HEK293 (cell line): ENCODE data around the gene ADGRL1.

Experiments
- CTCF ChIA-PET: fragments of 350-600 bp; formaldehyde crosslinking; extraction: SDS; loops from one replicate; lab custom pipeline; 2021; ENCODE audit warnings: antibody characterized with exemption; lab: Yijun Ruan, JAX
- POLR2A ChIA-PET: fragments of 300-600 bp; formaldehyde crosslinking; extraction: SDS; loops from one replicate; lab custom pipeline; 2020; ENCODE audit warnings: antibody characterized with exemption, inconsistent platforms; lab: Yijun Ruan, JAX
- H3K27ac ChIP-seq: fragments of 200-500 bp; sonication (Bioruptor generic); 2 replicates; pipeline ENCODE4 v1.5.1; 2014; ENCODE audit warnings: low read depth, low read length, control low read depth, inconsistent platforms; ENCODE audit errors: extremely low read depth
- H3K36me3 ChIP-seq, 2 experiments: fragments of 200-500 bp in 1 of 2; sonication (Bioruptor generic) in 1 of 2; 1 replicate in 1 of 2; 2 replicates in 1 of 2; pipeline ENCODE4 v1.5.1; 2014 to 2017; ENCODE audit warnings: inconsistent platforms in 2 of 2, low read length in 2 of 2; ENCODE audit not compliant: control insufficient read depth in 2 of 2, insufficient read depth in 1 of 2
- H3K4me1 ChIP-seq: fragments of 200-500 bp; sonication (Bioruptor generic); 2 replicates; pipeline ENCODE4 v1.5.1; 2014; ENCODE audit warnings: mild to moderate bottlenecking, low read length, inconsistent platforms; ENCODE audit not compliant: control insufficient read depth, insufficient read depth
- H3K4me3 ChIP-seq: 2 replicates; pipeline ENCODE4 v1.5.1; 2011; ENCODE audit warnings: low read depth, mild to moderate bottlenecking, control low read depth, low read length, moderate library complexity
- H3K9me3 ChIP-seq: fragments of 200-500 bp; sonication (Bioruptor generic); 2 replicates; pipeline ENCODE4 v1.5.1; 2014; ENCODE audit warnings: low read depth, low read length, inconsistent platforms; ENCODE audit not compliant: control insufficient read depth, insufficient read depth
- BCL11B ChIP-seq: fragments of 450-650 bp; formaldehyde crosslinking; IDR thresholded peaks from 2 replicates; pipeline ENCODE4 v1.5.1; 2016; ENCODE audit warnings: low read depth, missing biosample characterization, missing genetic modification characterization
- GLIS1 ChIP-seq: fragments of 450-650 bp; formaldehyde crosslinking; IDR thresholded peaks from 2 replicates; pipeline ENCODE4 v1.5.1; 2016; ENCODE audit warnings: missing biosample characterization, missing genetic modification characterization
- MEIS1 ChIP-seq: sonication (generic); formaldehyde crosslinking; IDR thresholded peaks from 2 replicates; pipeline ENCODE4 v1.8.1; 2022; ENCODE audit warnings: missing genetic modification reagents, mild to moderate bottlenecking, borderline replicate concordance
- WT1 ChIP-seq: fragments of 450-650 bp; formaldehyde crosslinking; IDR thresholded peaks from 2 replicates; pipeline ENCODE4 v1.5.1; 2016; ENCODE audit warnings: missing biosample characterization, missing genetic modification characterization
- ZFHX2 ChIP-seq: fragments of 450-650 bp; formaldehyde crosslinking; conservative IDR thresholded peaks from 2 replicates; pipeline ENCODE4 v1.5.1; 2016; ENCODE audit warnings: missing biosample characterization, missing genetic modification characterization
- ZNF169 ChIP-seq: fragments of 450-650 bp; formaldehyde crosslinking; IDR thresholded peaks from 2 replicates; pipeline ENCODE4 v1.5.1; 2016; ENCODE audit warnings: missing biosample characterization, missing genetic modification characterization
- ZNF175 ChIP-seq: fragments of 450-650 bp; formaldehyde crosslinking; IDR thresholded peaks from 2 replicates; pipeline ENCODE4 v1.5.1; 2016; ENCODE audit warnings: missing biosample characterization, missing genetic modification characterization
- ZNF266 ChIP-seq: fragments of 450-650 bp; formaldehyde crosslinking; IDR thresholded peaks from 2 replicates; pipeline ENCODE4 v1.5.1; 2016; ENCODE audit warnings: missing biosample characterization, missing genetic modification characterization, low read depth
- ZNF274 ChIP-seq, 2 experiments: fragments of 200-500 bp in 1 of 2; fragments of 450-650 bp in 1 of 2; sonication (Bioruptor generic) in 1 of 2; formaldehyde crosslinking in 1 of 2; IDR thresholded peaks; 2 replicates each; pipeline versions ENCODE4 v1.5.1 to v1.6.1; 2014 to 2016; ENCODE audit warnings: borderline replicate concordance in 1 of 2, inconsistent platforms in 1 of 2, low read length in 1 of 2, missing biosample characterization in 1 of 2, missing genetic modification characterization in 1 of 2
- ZNF311 ChIP-seq: fragments of 450-650 bp; formaldehyde crosslinking; IDR thresholded peaks from 2 replicates; pipeline ENCODE4 v1.5.1; 2017; ENCODE audit warnings: missing biosample characterization, missing genetic modification characterization, borderline replicate concordance
- ZNF335 ChIP-seq: fragments of 450-650 bp; formaldehyde crosslinking; conservative IDR thresholded peaks from 2 replicates; pipeline ENCODE4 v1.5.1; 2016; ENCODE audit warnings: missing biosample characterization, missing genetic modification characterization
- ZNF350 ChIP-seq: fragments of 450-650 bp; formaldehyde crosslinking; IDR thresholded peaks from 2 replicates; pipeline ENCODE4 v1.5.0; 2017; ENCODE audit warnings: missing biosample characterization, mild to moderate bottlenecking, missing genetic modification characterization
- ZNF362 ChIP-seq: fragments of 450-650 bp; formaldehyde crosslinking; IDR thresholded peaks from 2 replicates; pipeline ENCODE4 v1.5.1; 2016; ENCODE audit warnings: missing biosample characterization, missing genetic modification characterization
- ZNF366 ChIP-seq: fragments of 450-650 bp; formaldehyde crosslinking; conservative IDR thresholded peaks from 2 replicates; pipeline ENCODE4 v1.5.1; 2016; ENCODE audit warnings: missing biosample characterization, missing genetic modification characterization
- ZNF433 ChIP-seq: fragments of 450-650 bp; formaldehyde crosslinking; IDR thresholded peaks from 2 replicates; pipeline ENCODE4 v1.5.1; 2016; ENCODE audit warnings: missing biosample characterization, missing genetic modification characterization, low read depth
- ZNF48 ChIP-seq: fragments of 450-650 bp; formaldehyde crosslinking; IDR thresholded peaks from 2 replicates; pipeline ENCODE4 v1.5.1; 2016; ENCODE audit warnings: missing biosample characterization, missing genetic modification characterization
- ZNF501 ChIP-seq: fragments of 450-650 bp; formaldehyde crosslinking; IDR thresholded peaks from 2 replicates; pipeline ENCODE4 v1.5.1; 2016; ENCODE audit warnings: missing biosample characterization, missing genetic modification characterization
- ZNF510 ChIP-seq: fragments of 450-650 bp; formaldehyde crosslinking; IDR thresholded peaks from 2 replicates; pipeline ENCODE4 v1.5.1; 2018; ENCODE audit warnings: mild to moderate bottlenecking, missing genetic modification characterization, missing biosample characterization; ENCODE audit not compliant: insufficient replicate concordance
- ZNF600 ChIP-seq: fragments of 450-650 bp; formaldehyde crosslinking; IDR thresholded peaks from 2 replicates; pipeline ENCODE4 v1.5.1; 2016; ENCODE audit warnings: missing biosample characterization, missing genetic modification characterization
- ZNF645 ChIP-seq: fragments of 450-650 bp; formaldehyde crosslinking; IDR thresholded peaks from 2 replicates; pipeline ENCODE4; 2016; ENCODE audit warnings: missing biosample characterization, missing genetic modification characterization
- ZNF660 ChIP-seq: fragments of 450-650 bp; IDR thresholded peaks from 2 replicates; pipeline ENCODE4 v1.5.1; 2018; ENCODE audit warnings: missing biosample characterization, mild to moderate bottlenecking, missing genetic modification characterization
- ZNF701 ChIP-seq: fragments of 450-650 bp; formaldehyde crosslinking; IDR thresholded peaks from 2 replicates; pipeline ENCODE4 v1.5.1; 2016; ENCODE audit warnings: missing biosample characterization, missing genetic modification characterization
- ZNF747 ChIP-seq: fragments of 450-650 bp; formaldehyde crosslinking; IDR thresholded peaks from 2 replicates; pipeline ENCODE4 v1.5.1; 2016; ENCODE audit warnings: missing biosample characterization, missing genetic modification characterization
- ZNF785 ChIP-seq: fragments of 450-650 bp; formaldehyde crosslinking; IDR thresholded peaks from 2 replicates; pipeline ENCODE4 v1.5.1; 2016; ENCODE audit warnings: missing biosample characterization, missing genetic modification characterization
- ZNF791 ChIP-seq: fragments of 450-650 bp; formaldehyde crosslinking; IDR thresholded peaks from 2 replicates; pipeline ENCODE4 v1.5.1; 2016; ENCODE audit warnings: missing biosample characterization, missing genetic modification characterization
- ZNF830 ChIP-seq: fragments of 450-650 bp; IDR thresholded peaks from 2 replicates; pipeline ENCODE4 v1.5.0; 2018; ENCODE audit warnings: missing biosample characterization, missing genetic modification characterization, low read depth, mild to moderate bottlenecking, moderate library complexity
- ZNF843 ChIP-seq: fragments of 450-650 bp; formaldehyde crosslinking; IDR thresholded peaks from 2 replicates; pipeline ENCODE4 v1.5.1; 2016; ENCODE audit warnings: missing biosample characterization, missing genetic modification characterization
- ZSCAN30 ChIP-seq: fragments of 450-650 bp; IDR thresholded peaks from 2 replicates; pipeline ENCODE4 v1.5.1; 2018; ENCODE audit warnings: missing biosample characterization, mild to moderate bottlenecking, missing genetic modification characterization, moderate library complexity
- TF ChIP-seq, protein P1 (sequence below): fragments of 450-650 bp; formaldehyde crosslinking; IDR thresholded peaks from 2 replicates; pipeline ENCODE4 v1.5.1; 2016; ENCODE audit warnings: missing biosample characterization, missing genetic modification characterization
- TF ChIP-seq, protein P2 (sequence below): fragments of 450-650 bp; formaldehyde crosslinking; IDR thresholded peaks from 2 replicates; pipeline ENCODE4 v1.5.1; 2016; ENCODE audit warnings: missing biosample characterization, missing genetic modification characterization
- TF ChIP-seq, protein P3 (sequence below): fragments of 450-650 bp; formaldehyde crosslinking; IDR thresholded peaks from 2 replicates; pipeline ENCODE4 v1.5.1; 2016; ENCODE audit warnings: missing biosample characterization, missing genetic modification characterization, low read depth

Gene ADGRL1

GRCh38 chr19:14136509-14137281 is 69.3 kb downstream of the ADGRL1 start, which contains the start of gene ASF1B:
Gene ASF1B (minus strand): TSS chr19:14136589. CDS start chr19:14136456, 133 bp downstream.
- ChIA-PET CTCF (interaction anchor here (0.5 to 3.8 kb wide), 43 partner anchors 11 to 549 kb away, joined by 3 to 31 read pairs (median 4); no protein-coding TSS in a partner anchor), POLR2A (interaction anchor here (0.5 to 2.8 kb wide), 59 partner anchors 9 to 1080 kb away, joined by 3 to 64 read pairs (median 4); partner anchors contain the start of genes DNAJB1, GIPC1, MISP3 and NANOS3)
- peak; percentile 68 for TF ChIP-seq GLIS1
- peak; percentile 83 for TF ChIP-seq ZFHX2
- TF ChIP-seq MEIS1, result no peak
- TF ChIP-seq ZNF335, result no peak
- TF ChIP-seq ZNF501 (tag by site-specific recombination), result no peak; the same call in 1 of the 2 replicates
- no peak for TF ChIP-seq ZNF362 (tag by site-specific recombination)
- TF ChIP-seq ZNF830, result no peak
- TF ChIP-seq ZNF701, result no peak
- TF ChIP-seq ZNF843 (tag by site-specific recombination), result no peak; the same call in 1 of the 2 replicates
- TF ChIP-seq ZNF266 (tag by site-specific recombination), result no peak
- no peak for TF ChIP-seq ZNF311 (tag by site-specific recombination)
- TF ChIP-seq ZNF350, result no peak
- no peak for TF ChIP-seq ZNF645
- 0 out of 2 replicates have a peak, but pooled peaks have one; percentile 37 for TF ChIP-seq ZNF600 (tag by site-specific recombination)
- TF ChIP-seq ZNF747, result no peak
- no peak for TF ChIP-seq ZNF510 (tag by site-specific recombination)
- TF ChIP-seq, protein P1, sequence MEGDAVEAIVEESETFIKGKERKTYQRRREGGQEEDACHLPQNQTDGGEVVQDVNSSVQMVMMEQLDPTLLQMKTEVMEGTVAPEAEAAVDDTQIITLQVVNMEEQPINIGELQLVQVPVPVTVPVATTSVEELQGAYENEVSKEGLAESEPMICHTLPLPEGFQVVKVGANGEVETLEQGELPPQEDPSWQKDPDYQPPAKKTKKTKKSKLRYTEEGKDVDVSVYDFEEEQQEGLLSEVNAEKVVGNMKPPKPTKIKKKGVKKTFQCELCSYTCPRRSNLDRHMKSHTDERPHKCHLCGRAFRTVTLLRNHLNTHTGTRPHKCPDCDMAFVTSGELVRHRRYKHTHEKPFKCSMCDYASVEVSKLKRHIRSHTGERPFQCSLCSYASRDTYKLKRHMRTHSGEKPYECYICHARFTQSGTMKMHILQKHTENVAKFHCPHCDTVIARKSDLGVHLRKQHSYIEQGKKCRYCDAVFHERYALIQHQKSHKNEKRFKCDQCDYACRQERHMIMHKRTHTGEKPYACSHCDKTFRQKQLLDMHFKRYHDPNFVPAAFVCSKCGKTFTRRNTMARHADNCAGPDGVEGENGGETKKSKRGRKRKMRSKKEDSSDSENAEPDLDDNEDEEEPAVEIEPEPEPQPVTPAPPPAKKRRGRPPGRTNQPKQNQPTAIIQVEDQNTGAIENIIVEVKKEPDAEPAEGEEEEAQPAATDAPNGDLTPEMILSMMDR (tag by site-specific recombination), result peak; percentile 99
- no peak; the same call in 1 of the 2 replicates for TF ChIP-seq BCL11B (tag by site-specific recombination)
- no peak for TF ChIP-seq ZNF791 (tag by site-specific recombination)
- TF ChIP-seq ZNF169 (tag by site-specific recombination), result no peak
- no peak; the same call in 1 of the 2 replicates for TF ChIP-seq ZNF785
- TF ChIP-seq ZNF48 (tag by site-specific recombination), result no peak
- TF ChIP-seq ZSCAN30 (tag by site-specific recombination), result no peak
- peak; percentile 70 for TF ChIP-seq ZNF366 (tag by site-specific recombination)
- TF ChIP-seq, protein P2, sequence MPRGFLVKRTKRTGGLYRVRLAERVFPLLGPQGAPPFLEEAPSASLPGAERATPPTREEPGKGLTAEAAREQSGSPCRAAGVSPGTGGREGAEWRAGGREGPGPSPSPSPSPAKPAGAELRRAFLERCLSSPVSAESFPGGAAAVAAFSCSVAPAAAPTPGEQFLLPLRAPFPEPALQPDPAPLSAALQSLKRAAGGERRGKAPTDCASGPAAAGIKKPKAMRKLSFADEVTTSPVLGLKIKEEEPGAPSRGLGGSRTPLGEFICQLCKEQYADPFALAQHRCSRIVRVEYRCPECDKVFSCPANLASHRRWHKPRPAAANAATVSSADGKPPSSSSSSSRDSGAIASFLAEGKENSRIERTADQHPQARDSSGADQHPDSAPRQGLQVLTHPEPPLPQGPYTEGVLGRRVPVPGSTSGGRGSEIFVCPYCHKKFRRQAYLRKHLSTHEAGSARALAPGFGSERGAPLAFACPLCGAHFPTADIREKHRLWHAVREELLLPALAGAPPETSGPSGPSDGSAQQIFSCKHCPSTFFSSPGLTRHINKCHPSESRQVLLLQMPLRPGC, result peak; percentile 28; the same call in 1 of the 2 replicates
- TF ChIP-seq WT1, result no peak
- TF ChIP-seq, protein P3, sequence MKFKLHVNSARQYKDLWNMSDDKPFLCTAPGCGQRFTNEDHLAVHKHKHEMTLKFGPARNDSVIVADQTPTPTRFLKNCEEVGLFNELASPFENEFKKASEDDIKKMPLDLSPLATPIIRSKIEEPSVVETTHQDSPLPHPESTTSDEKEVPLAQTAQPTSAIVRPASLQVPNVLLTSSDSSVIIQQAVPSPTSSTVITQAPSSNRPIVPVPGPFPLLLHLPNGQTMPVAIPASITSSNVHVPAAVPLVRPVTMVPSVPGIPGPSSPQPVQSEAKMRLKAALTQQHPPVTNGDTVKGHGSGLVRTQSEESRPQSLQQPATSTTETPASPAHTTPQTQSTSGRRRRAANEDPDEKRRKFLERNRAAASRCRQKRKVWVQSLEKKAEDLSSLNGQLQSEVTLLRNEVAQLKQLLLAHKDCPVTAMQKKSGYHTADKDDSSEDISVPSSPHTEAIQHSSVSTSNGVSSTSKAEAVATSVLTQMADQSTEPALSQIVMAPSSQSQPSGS, result no peak
- TF ChIP-seq ZNF433, result no peak
- no peak for TF ChIP-seq ZNF175 (tag by site-specific recombination)
- no peak for TF ChIP-seq ZNF274 (IDR thresholded peaks at IDR 0.05; ENCODE audit: low read length)
- TF ChIP-seq ZNF274 (tag by site-specific recombination; IDR thresholded peaks at IDR 0.05; ENCODE audit: borderline replicate concordance), result no peak
- peak; percentile 50; the same call in 1 of the 2 replicates for TF ChIP-seq ZNF660

More at GRCh38 chr19:14136509-14137281, 69.3 kb downstream of the ADGRL1 start, which contains the start of gene ASF1B:
- Histone ChIP-seq H3K36me3 (peaks cover 4 to 10% of the 10 kb centered on the region in 2 experiments; a peak in 2 of 3 replicates), H3K27ac (peak within 1 kb of the TSS; percentile 85), H3K9me3 (no peaks in the 10 kb centered on the region), H3K4me3 (peak within 1 kb of the TSS; percentile 90), H3K4me1 (no peaks in the 10 kb centered on the region)
